GM13977 (cell line): ENCODE measurements around the gene LSAMP.

Source experiments
- DNase-seq: peaks from one replicate; pipeline ENCODE4 v3.0.0; 2012; ENCODE audit warnings: low spot score
- in situ Hi-C: fragments of 300-500 bp; cut with MboI; formaldehyde crosslinking; loops from one replicate; pipeline ENCODE4 v1.12.0; 2022; ENCODE audit warnings: low sequenced_read_pairs, low pct_unique_long_range_greater_than_20kb, mixed read lengths, inconsistent platforms; ENCODE audit not compliant: unreplicated experiment
- TF ChIP-seq, protein P1 (sequence below): IDR thresholded peaks from 2 replicates; pipeline ENCODE4 v1.5.1; 2012; ENCODE audit warnings: mild to moderate bottlenecking, control low read depth; ENCODE audit not compliant: insufficient read depth; ENCODE audit errors: extremely low read depth, missing control alignments

LSAMP gene

DNA sequence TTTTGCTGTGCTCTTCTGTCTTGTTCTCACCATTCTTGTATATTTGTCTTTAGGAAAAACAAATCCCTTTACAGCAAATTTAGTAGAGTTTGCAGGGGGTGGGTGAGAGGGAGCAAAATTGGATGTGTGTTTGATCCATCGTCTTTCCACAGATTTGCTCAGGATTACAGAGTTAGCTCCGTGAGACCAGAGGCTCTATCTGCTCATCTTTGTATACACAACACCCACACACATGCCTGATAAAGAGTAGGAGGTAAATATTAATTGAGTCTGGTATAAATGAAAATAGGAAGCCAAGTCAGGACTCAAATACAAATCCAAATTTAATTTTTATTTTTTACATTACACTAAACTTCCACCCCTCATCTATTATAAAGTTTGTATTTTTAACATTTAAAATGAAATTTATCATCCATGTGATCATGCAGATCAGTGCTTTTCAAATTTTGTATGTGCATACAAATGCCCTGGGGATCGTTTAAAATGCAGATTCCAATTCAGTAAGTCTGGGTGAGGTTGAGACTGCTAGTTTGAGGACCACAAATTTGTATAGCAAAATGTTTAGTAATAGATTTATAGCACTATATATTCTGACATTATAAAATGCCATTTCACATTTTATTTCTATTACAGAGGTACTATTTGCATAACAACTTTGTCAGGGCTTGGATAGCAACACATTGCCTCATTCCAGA, 326.7 kb downstream of the LSAMP start:
- in situ Hi-C loops, result no loop called here
- TF ChIP-seq, protein P1, sequence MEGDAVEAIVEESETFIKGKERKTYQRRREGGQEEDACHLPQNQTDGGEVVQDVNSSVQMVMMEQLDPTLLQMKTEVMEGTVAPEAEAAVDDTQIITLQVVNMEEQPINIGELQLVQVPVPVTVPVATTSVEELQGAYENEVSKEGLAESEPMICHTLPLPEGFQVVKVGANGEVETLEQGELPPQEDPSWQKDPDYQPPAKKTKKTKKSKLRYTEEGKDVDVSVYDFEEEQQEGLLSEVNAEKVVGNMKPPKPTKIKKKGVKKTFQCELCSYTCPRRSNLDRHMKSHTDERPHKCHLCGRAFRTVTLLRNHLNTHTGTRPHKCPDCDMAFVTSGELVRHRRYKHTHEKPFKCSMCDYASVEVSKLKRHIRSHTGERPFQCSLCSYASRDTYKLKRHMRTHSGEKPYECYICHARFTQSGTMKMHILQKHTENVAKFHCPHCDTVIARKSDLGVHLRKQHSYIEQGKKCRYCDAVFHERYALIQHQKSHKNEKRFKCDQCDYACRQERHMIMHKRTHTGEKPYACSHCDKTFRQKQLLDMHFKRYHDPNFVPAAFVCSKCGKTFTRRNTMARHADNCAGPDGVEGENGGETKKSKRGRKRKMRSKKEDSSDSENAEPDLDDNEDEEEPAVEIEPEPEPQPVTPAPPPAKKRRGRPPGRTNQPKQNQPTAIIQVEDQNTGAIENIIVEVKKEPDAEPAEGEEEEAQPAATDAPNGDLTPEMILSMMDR, result no peak
- no peak for DNase-seq

GRCh38 chr3:116114586-116114985, 330.7 kb downstream of the LSAMP start:
- in situ Hi-C loops, result no loop called here
- TF ChIP-seq, protein P1, result no peak
- no peak for DNase-seq

GRCh38 chr3:116112696-116113095, 332.6 kb downstream of the LSAMP start:
- DNase-seq, result no peak
- in situ Hi-C loops, result no loop called here
- TF ChIP-seq, protein P1, result no peak

GRCh38 chr3:116111765-116112164, 333.5 kb downstream of the LSAMP start:
- no peak for DNase-seq
- TF ChIP-seq, protein P1, result no peak
- in situ Hi-C loops, result no loop called here

GRCh38 chr3:116103868-116104530, 341.3 kb downstream of the LSAMP start:
- TF ChIP-seq, protein P1, result no peak
- in situ Hi-C loops, result no loop called here
- no peak for DNase-seq

DNA sequence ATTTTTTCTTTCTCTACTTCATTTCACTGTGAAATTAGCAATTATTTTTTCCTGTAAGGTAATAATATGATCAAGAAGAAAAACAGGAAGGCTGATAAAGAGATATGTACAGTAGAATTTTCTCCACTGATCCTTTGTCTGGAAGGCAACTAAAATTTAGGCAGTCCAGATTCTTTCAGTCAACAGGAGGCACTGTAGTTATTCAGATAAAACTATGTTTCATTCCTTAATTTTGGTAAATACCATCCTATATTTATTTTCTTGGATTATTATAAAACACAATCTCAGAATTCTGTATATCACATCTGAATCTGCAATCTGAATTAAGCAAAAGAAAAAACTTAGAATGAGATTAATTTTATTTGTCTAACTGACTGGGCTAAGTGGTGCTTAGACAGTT, 343.2 kb downstream of the LSAMP start:
- DNase-seq, result no peak
- in situ Hi-C loops, result no loop called here
- TF ChIP-seq, protein P1, result no peak
